ENCODE data around the gene RAPGEF5.

DNA sequence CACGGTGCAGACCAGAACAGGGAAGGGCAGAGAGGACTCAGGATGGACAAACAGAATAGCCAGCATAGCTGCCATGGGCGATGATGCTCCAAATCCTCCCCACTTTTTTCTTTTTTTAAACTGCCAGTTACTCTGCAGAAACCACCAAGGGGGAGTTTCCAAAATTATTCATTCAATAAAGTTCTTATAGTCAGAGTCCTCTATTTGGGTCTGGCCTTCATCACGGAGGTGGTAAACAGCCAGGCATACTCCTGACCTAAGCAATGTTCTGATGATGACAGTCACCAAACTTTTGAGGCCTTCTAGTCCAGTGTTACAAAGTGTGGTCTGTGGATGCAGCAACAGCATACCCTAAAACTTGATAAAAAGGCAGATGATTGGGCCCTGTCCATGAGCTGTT lies 12.3 kb downstream of the RAPGEF5 start:
- no peak for TF ChIP-seq POLR2A (IDR thresholded peaks at IDR 0.05; ENCODE audit: borderline replicate concordance, extremely low read depth, insufficient read depth, insufficient read length)
- TF ChIP-seq, protein P1, sequence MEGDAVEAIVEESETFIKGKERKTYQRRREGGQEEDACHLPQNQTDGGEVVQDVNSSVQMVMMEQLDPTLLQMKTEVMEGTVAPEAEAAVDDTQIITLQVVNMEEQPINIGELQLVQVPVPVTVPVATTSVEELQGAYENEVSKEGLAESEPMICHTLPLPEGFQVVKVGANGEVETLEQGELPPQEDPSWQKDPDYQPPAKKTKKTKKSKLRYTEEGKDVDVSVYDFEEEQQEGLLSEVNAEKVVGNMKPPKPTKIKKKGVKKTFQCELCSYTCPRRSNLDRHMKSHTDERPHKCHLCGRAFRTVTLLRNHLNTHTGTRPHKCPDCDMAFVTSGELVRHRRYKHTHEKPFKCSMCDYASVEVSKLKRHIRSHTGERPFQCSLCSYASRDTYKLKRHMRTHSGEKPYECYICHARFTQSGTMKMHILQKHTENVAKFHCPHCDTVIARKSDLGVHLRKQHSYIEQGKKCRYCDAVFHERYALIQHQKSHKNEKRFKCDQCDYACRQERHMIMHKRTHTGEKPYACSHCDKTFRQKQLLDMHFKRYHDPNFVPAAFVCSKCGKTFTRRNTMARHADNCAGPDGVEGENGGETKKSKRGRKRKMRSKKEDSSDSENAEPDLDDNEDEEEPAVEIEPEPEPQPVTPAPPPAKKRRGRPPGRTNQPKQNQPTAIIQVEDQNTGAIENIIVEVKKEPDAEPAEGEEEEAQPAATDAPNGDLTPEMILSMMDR (IDR thresholded peaks at IDR 0.05 in 2 of 3, conservative IDR thresholded peaks at IDR 0.05 in 1 of 3; ENCODE audit: borderline replicate concordance in 1 of 3, insufficient read depth in 1 of 3, low read depth in 2 of 3, low read length in 2 of 3): no peak
